GM23338 (cell line): ENCODE measurements around the gene PDSS2. TPM values are rescaled to one million over a fixed set of nuclear protein-coding genes. Genes with fewer than 3 reads are reported as not detected.

Experiments
- ATAC-seq: fragments of 200-7000 bp; cut with Tn5 transposase; 3 replicates; pipeline ENCODE4 v1.9.1; 2020
- DNase-seq: peaks from one replicate; pipeline ENCODE4 v3.0.0-alpha.2; 2015; ENCODE audit warnings: low spot score
- H2AFZ ChIP-seq: fragments of 200-600 bp; sonication (generic); 2 replicates; pipeline ENCODE4 v1.8.0; 2016; ENCODE audit warnings: antibody characterized with exemption, mild to moderate bottlenecking, moderate library complexity
- H3F3A ChIP-seq: fragments of 200-600 bp; sonication (generic); replicated peaks from 2 replicates; pipeline ENCODE4 v1.8.0; 2017; ENCODE audit warnings: antibody characterized with exemption, mixed run types, low read depth
- H3K27ac ChIP-seq: fragments of 200-600 bp; sonication (generic); 2 replicates; pipeline ENCODE4 v1.6.1; 2016; ENCODE audit warnings: low read depth
- H3K27me3 ChIP-seq: fragments of 200-600 bp; sonication (generic); 2 replicates; pipeline ENCODE4 v1.8.0; 2016; ENCODE audit warnings: mild to moderate bottlenecking, mixed run types, moderate library complexity; ENCODE audit not compliant: insufficient read depth
- H3K36me3 ChIP-seq: fragments of 200-600 bp; sonication (generic); 2 replicates; pipeline ENCODE4 v1.8.0; 2016; ENCODE audit warnings: mild to moderate bottlenecking; ENCODE audit not compliant: insufficient read depth
- H3K4me1 ChIP-seq: fragments of 200-600 bp; sonication (generic); 2 replicates; pipeline ENCODE4 v1.8.0; 2016; ENCODE audit warnings: mild to moderate bottlenecking, moderate library complexity; ENCODE audit not compliant: insufficient read depth
- H3K4me2 ChIP-seq: fragments of 200-600 bp; sonication (generic); 2 replicates; pipeline ENCODE4 v1.7.1; 2017; ENCODE audit warnings: mixed run types
- H3K4me3 ChIP-seq: fragments of 200-600 bp; sonication (generic); 2 replicates; pipeline ENCODE4 v1.6.1; 2016; ENCODE audit warnings: mixed run types
- H3K79me2 ChIP-seq: fragments of 200-600 bp; sonication (generic); replicated peaks from 2 replicates; pipeline ENCODE4 v1.8.0; 2017; ENCODE audit warnings: mild to moderate bottlenecking; ENCODE audit not compliant: insufficient read depth
- H3K9me2 ChIP-seq: fragments of 200-600 bp; sonication (generic); 2 replicates; pipeline ENCODE4 v1.8.0; 2017; ENCODE audit not compliant: insufficient read depth
- H4K20me1 ChIP-seq: fragments of 200-600 bp; sonication (generic); replicated peaks from 2 replicates; pipeline ENCODE4 v1.8.0; 2017; ENCODE audit warnings: mild to moderate bottlenecking; ENCODE audit not compliant: insufficient read depth
- H3K27ac Mint-ChIP-seq: 2 replicates; pipeline ENCODE4 v1.8.0; 2020; ENCODE audit warnings: inconsistent platforms, mild to moderate bottlenecking, moderate library complexity, mixed read lengths
- H3K27me3 Mint-ChIP-seq: 3 replicates; pipeline ENCODE4 v1.8.0; 2022; ENCODE audit warnings: low read depth, mild to moderate bottlenecking, moderate library complexity, mixed read lengths, inconsistent platforms; ENCODE audit not compliant: insufficient read depth, poor library complexity
- H3K36me3 Mint-ChIP-seq: 3 replicates; pipeline ENCODE4 v1.8.0; 2021; ENCODE audit warnings: low read depth, mild to moderate bottlenecking, inconsistent platforms, moderate library complexity, mixed read lengths
- H3K4me1 Mint-ChIP-seq: 3 replicates; pipeline ENCODE4 v1.8.0; 2020; ENCODE audit warnings: mild to moderate bottlenecking, inconsistent platforms, mixed read lengths
- H3K4me3 Mint-ChIP-seq: 3 replicates; pipeline ENCODE4 v1.8.0; 2021; ENCODE audit warnings: moderate library complexity, mild to moderate bottlenecking, inconsistent platforms, mixed read lengths
- H3K9me3 Mint-ChIP-seq: 3 replicates; pipeline ENCODE4 v1.8.0; 2020; ENCODE audit warnings: moderate library complexity, mild to moderate bottlenecking, inconsistent platforms, mixed read lengths
- CREB1 ChIP-seq: fragments of 250-450 bp; sonication (Bioruptor Pico); IDR thresholded peaks from 2 replicates; pipeline ENCODE4 v1.5.0; 2020; ENCODE audit warnings: low read depth, mild to moderate bottlenecking, moderate library complexity
- CTCF ChIP-seq, 2 experiments: fragments of 200-600 bp in 1 of 2; sonication (generic) in 1 of 2; conservative IDR thresholded peaks; 2 replicates each; pipeline versions ENCODE4 v1.5.1 to v1.6.1; 2016 to 2017; ENCODE audit warnings: antibody characterized with exemption in 2 of 2, low read depth in 2 of 2, mild to moderate bottlenecking in 2 of 2, moderate library complexity in 1 of 2
- ETS1 ChIP-seq: IDR thresholded peaks from 2 replicates; pipeline ENCODE4 v1.6.1; 2016; ENCODE audit warnings: antibody characterized with exemption
- EZH2 ChIP-seq: fragments of 200-600 bp; sonication (generic); IDR thresholded peaks from one replicate; pipeline ENCODE4 v1.8.0; 2017; ENCODE audit warnings: antibody characterized with exemption, mild to moderate bottlenecking, low read depth; ENCODE audit not compliant: unreplicated experiment
- EZH2phosphoT487 ChIP-seq: fragments of 200-600 bp; sonication (generic); IDR thresholded peaks from one replicate; pipeline ENCODE4 v1.8.1; 2018; ENCODE audit warnings: antibody characterized with exemption; ENCODE audit not compliant: unreplicated experiment
- JUNB ChIP-seq: IDR thresholded peaks from one replicate; pipeline ENCODE4 v1.6.1; 2016; ENCODE audit warnings: antibody characterized with exemption; ENCODE audit not compliant: unreplicated experiment
- NANOG ChIP-seq: IDR thresholded peaks from 2 replicates; pipeline ENCODE4 v1.6.1; 2016; ENCODE audit warnings: antibody characterized with exemption, borderline replicate concordance
- POLR2AphosphoS5 ChIP-seq: IDR thresholded peaks from 2 replicates; pipeline ENCODE4 v1.6.1; 2016; ENCODE audit warnings: antibody characterized with exemption, low read depth
- REST ChIP-seq: IDR thresholded peaks from one replicate; pipeline ENCODE4 v1.6.1; 2018; ENCODE audit warnings: antibody characterized with exemption; ENCODE audit not compliant: unreplicated experiment
- STAT1 ChIP-seq: IDR thresholded peaks from one replicate; pipeline ENCODE4 v1.6.1; 2016; ENCODE audit warnings: antibody characterized with exemption; ENCODE audit not compliant: unreplicated experiment
- ZNF114 ChIP-seq: fragments of 250-450 bp; sonication (Bioruptor Pico); IDR thresholded peaks from 2 replicates; pipeline ENCODE4 v1.5.0; 2020; ENCODE audit warnings: mild to moderate bottlenecking, moderate library complexity
- ZNF331 ChIP-seq: fragments of 250-450 bp; sonication (Bioruptor Pico); IDR thresholded peaks from 2 replicates; pipeline ENCODE4 v1.5.0; 2020; ENCODE audit warnings: low read depth, mild to moderate bottlenecking, moderate library complexity
- polyA plus RNA-seq: library from polyadenylated mRNA; unstranded; fragments of >200 nt; fragmentation: Nextera tagmentation; extraction: Ambion mirVana; gene quantifications from 2 replicates; pipeline ENCODE4 v1.2.1, GENCODE V29; 2016
- total RNA-seq: library from RNA; depleted of rRNA; stranded (reverse); fragments of >200 nt; shearing (Covaris generic); gene quantifications from 2 replicates; pipeline ENCODE4 v1.2.3, GENCODE V29; 2014
- TF ChIP-seq, protein P1 (sequence below): fragments of 250-450 bp; sonication (Bioruptor Pico); IDR thresholded peaks from 2 replicates; pipeline ENCODE4 v1.5.0; 2020; ENCODE audit warnings: mild to moderate bottlenecking, moderate library complexity

PDSS2 gene
- total and polyA plus RNA-seq, 2 experiments from 2014 or later, result 7.3 to 16.7 TPM

- H3K27ac ChIP-seq, result no peak overlapping the region
- H4K20me1 ChIP-seq, result peaks cover 3% of the 10 kb centered on the region; the same call in 1 of the 2 replicates
- no peaks in the 10 kb centered on the region for H3K27me3 ChIP-seq
- TF ChIP-seq NANOG (no peak), EZH2phosphoT487 (no peak), ETS1 (no peak), EZH2 (no peak), JUNB (no peak), POLR2AphosphoS5 (no peak), ZNF114 (CRISPR knock-in tag) (no peak), CTCF (conservative IDR thresholded peaks at IDR 0.05; ENCODE audit: low read depth in 2 of 2) (no peak), CREB1 (CRISPR knock-in tag) (no peak), STAT1 (no peak), REST (no peak), ZNF331 (CRISPR knock-in tag) (no peak)
- TF ChIP-seq, protein P1, sequence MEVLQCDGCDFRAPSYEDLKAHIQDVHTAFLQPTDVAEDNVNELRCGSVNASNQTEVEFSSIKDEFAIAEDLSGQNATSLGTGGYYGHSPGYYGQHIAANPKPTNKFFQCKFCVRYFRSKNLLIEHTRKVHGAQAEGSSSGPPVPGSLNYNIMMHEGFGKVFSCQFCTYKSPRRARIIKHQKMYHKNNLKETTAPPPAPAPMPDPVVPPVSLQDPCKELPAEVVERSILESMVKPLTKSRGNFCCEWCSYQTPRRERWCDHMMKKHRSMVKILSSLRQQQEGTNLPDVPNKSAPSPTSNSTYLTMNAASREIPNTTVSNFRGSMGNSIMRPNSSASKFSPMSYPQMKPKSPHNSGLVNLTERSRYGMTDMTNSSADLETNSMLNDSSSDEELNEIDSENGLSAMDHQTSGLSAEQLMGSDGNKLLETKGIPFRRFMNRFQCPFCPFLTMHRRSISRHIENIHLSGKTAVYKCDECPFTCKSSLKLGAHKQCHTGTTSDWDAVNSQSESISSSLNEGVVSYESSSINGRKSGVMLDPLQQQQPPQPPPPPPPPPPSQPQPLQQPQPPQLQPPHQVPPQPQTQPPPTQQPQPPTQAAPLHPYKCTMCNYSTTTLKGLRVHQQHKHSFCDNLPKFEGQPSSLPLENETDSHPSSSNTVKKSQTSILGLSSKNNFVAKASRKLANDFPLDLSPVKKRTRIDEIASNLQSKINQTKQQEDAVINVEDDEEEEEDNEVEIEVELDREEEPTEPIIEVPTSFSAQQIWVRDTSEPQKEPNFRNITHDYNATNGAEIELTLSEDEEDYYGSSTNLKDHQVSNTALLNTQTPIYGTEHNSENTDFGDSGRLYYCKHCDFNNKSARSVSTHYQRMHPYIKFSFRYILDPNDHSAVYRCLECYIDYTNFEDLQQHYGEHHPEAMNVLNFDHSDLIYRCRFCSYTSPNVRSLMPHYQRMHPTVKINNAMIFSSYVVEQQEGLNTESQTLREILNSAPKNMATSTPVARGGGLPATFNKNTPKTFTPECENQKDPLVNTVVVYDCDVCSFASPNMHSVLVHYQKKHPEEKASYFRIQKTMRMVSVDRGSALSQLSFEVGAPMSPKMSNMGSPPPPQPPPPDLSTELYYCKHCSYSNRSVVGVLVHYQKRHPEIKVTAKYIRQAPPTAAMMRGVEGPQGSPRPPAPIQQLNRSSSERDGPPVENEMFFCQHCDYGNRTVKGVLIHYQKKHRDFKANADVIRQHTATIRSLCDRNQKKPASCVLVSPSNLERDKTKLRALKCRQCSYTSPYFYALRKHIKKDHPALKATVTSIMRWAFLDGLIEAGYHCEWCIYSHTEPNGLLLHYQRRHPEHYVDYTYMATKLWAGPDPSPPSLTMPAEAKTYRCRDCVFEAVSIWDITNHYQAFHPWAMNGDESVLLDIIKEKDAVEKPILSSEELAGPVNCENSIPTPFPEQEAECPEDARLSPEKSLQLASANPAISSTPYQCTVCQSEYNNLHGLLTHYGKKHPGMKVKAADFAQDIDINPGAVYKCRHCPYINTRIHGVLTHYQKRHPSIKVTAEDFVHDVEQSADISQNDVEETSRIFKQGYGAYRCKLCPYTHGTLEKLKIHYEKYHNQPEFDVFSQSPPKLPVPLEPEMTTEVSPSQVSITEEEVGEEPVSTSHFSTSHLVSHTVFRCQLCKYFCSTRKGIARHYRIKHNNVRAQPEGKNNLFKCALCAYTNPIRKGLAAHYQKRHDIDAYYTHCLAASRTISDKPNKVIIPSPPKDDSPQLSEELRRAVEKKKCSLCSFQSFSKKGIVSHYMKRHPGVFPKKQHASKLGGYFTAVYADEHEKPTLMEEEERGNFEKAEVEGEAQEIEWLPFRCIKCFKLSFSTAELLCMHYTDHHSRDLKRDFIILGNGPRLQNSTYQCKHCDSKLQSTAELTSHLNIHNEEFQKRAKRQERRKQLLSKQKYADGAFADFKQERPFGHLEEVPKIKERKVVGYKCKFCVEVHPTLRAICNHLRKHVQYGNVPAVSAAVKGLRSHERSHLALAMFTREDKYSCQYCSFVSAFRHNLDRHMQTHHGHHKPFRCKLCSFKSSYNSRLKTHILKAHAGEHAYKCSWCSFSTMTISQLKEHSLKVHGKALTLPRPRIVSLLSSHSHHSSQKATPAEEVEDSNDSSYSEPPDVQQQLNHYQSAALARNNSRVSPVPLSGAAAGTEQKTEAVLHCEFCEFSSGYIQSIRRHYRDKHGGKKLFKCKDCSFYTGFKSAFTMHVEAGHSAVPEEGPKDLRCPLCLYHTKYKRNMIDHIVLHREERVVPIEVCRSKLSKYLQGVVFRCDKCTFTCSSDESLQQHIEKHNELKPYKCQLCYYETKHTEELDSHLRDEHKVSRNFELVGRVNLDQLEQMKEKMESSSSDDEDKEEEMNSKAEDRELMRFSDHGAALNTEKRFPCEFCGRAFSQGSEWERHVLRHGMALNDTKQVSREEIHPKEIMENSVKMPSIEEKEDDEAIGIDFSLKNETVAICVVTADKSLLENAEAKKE (CRISPR knock-in tag), result no peak
- H3K4me3 ChIP-seq, result no peak overlapping the region
- H3F3A ChIP-seq, result no peaks in the 10 kb centered on the region
- no peaks in the 10 kb centered on the region for H3K4me1 ChIP-seq
- no peak for DNase-seq
- no peak overlapping the region for H3K4me2 ChIP-seq
- no peaks in the 10 kb centered on the region for H3K36me3 ChIP-seq
- H3K4me3 Mint-ChIP-seq, result no peak overlapping the region
- H3K27me3 Mint-ChIP-seq, result no peaks in the 10 kb centered on the region
- H3K9me2 ChIP-seq, result no peaks in the 10 kb centered on the region
- peaks cover 5% of the 10 kb centered on the region; the same call in 2 of the 3 replicates for H3K9me3 Mint-ChIP-seq
- peaks cover 24% of the 10 kb centered on the region for H3K79me2 ChIP-seq
- H2AFZ ChIP-seq, result no peak overlapping the region
- H3K4me1 Mint-ChIP-seq, result no peaks in the 10 kb centered on the region
- no peak overlapping the region for H3K27ac Mint-ChIP-seq
- no peak for ATAC-seq
- H3K36me3 Mint-ChIP-seq, result peaks cover 5% of the 10 kb centered on the region; the same call in 2 of the 3 replicates
Observed at GRCh38 chr6:107440936-107441335, 18.4 kb downstream of the PDSS2 start.
